ENCODE data around the gene CILP2. TPM values are rescaled to one million over a fixed set of nuclear protein-coding genes. Genes with fewer than 3 reads are reported as not detected.

The CILP2 gene
- polyA plus RNA-seq, 1 experiment = 0.20 TPM

GRCh38 chr19:19534556-19535265 is 3.4 kb upstream of the CILP2 start:
- CTCF ChIA-PET = no interaction called here
- peaks cover 18% of the 10 kb centered on the region for H3K27me3 ChIP-seq (ENCODE audit: control insufficient read depth, insufficient read depth, low read length)
- no peak overlapping the region for H3K27ac ChIP-seq (ENCODE audit: low read depth, low read length)
- POLR2A ChIA-PET = interaction anchor here (1.3 kb wide), 1 partner anchor 19 kb away, joined by 3 read pairs; the partner anchor contains the start of genes NDUFA13 and TSSK6
- H3K9me3 ChIP-seq (ENCODE audit: control insufficient read depth, insufficient read depth, low read length) = peaks cover 6% of the 10 kb centered on the region; the same call in 1 of the 2 replicates
- H3K4me3 ChIP-seq (ENCODE audit: low read depth, low read length) = no peak overlapping the region
- TF ChIP-seq CTCF (IDR thresholded peaks at IDR 0.05; ENCODE audit: low read depth, low read length) = no peak
- DNase-seq (ENCODE audit: low read depth, low spot score) = no peak

- TF ChIP-seq CTCF (IDR thresholded peaks at IDR 0.05; ENCODE audit: low read depth, low read length) = no peak
- Histone ChIP-seq H3K4me3 (ENCODE audit: low read depth, low read length) (no peak overlapping the region), H3K27ac (ENCODE audit: low read depth, low read length) (no peak overlapping the region), H3K27me3 (ENCODE audit: control insufficient read depth, insufficient read depth, low read length) (peaks cover 22% of the 10 kb centered on the region), H3K9me3 (ENCODE audit: control insufficient read depth, insufficient read depth, low read length) (peaks cover 10% of the 10 kb centered on the region; the same call in 1 of the 2 replicates)
- ChIA-PET POLR2A (interaction anchor here (1.3 kb wide), 1 partner anchor 20 kb away, joined by 3 read pairs; the partner anchor contains the start of genes NDUFA13 and TSSK6), CTCF (interaction anchor here (1.8 kb wide), 1 partner anchor 108 kb away, joined by 5 read pairs; the partner anchor contains the start of gene GMIP)
- DNase-seq (ENCODE audit: low read depth, low spot score) = no peak
These were observed 2.5 kb upstream of the CILP2 start for GRCh38 chr19:19535311-19536191.

GRCh38 chr19:19537075-19538048 is 703 bp upstream of the CILP2 start:
- peaks cover 18% of the 10 kb centered on the region; the same call in 1 of the 2 replicates for H3K9me3 ChIP-seq (ENCODE audit: control insufficient read depth, insufficient read depth, low read length)
- DNase-seq (ENCODE audit: low read depth, low spot score) = no peak
- H3K27me3 ChIP-seq (ENCODE audit: control insufficient read depth, insufficient read depth, low read length) = peaks cover 26% of the 10 kb centered on the region
- no peak for TF ChIP-seq CTCF (IDR thresholded peaks at IDR 0.05; ENCODE audit: low read depth, low read length)
- no peak overlapping the region for H3K27ac ChIP-seq (ENCODE audit: low read depth, low read length)
- ChIA-PET POLR2A (no interaction called here), CTCF (interaction anchor here (0.6 to 1.8 kb wide), 3 partner anchors 20 to 107 kb away, joined by 3 to 5 read pairs (median 4); partner anchors contain the start of gene GMIP)
- no peak overlapping the region for H3K4me3 ChIP-seq (ENCODE audit: low read depth, low read length)

- peaks cover 23% of the 10 kb centered on the region; the same call in 1 of the 2 replicates for H3K9me3 ChIP-seq (ENCODE audit: control insufficient read depth, insufficient read depth, low read length)
- no peak for DNase-seq (ENCODE audit: low read depth, low spot score)
- no peak overlapping the region for H3K4me3 ChIP-seq (ENCODE audit: low read depth, low read length)
- ChIA-PET CTCF (interaction anchor here (2.9 kb wide), 1 partner anchor 15 kb away, joined by 22 read pairs; no protein-coding TSS in a partner anchor), POLR2A (no interaction called here)
- no peak for TF ChIP-seq CTCF (IDR thresholded peaks at IDR 0.05; ENCODE audit: low read depth, low read length)
- no peak overlapping the region for H3K27ac ChIP-seq (ENCODE audit: low read depth, low read length)
- H3K27me3 ChIP-seq (ENCODE audit: control insufficient read depth, insufficient read depth, low read length) = peaks cover 26% of the 10 kb centered on the region
These were observed 711 bp downstream of the CILP2 start for GRCh38 chr19:19538785-19539166.
